HG03196 (cell line): Measurements from ENCODE around the gene TRDMT1.

ENCODE experiments used
- ATAC-seq: cut with Tn5 transposase; IDR thresholded peaks from one replicate; pipeline ENCODE4 v1.9.1; 2021; ENCODE audit not compliant: unreplicated experiment

Gene TRDMT1

GRCh38 chr10:17106991-17107390 is 94.5 kb downstream of the TRDMT1 start:
- ATAC-seq = no peak

- ATAC-seq = no peak
Observed at GRCh38 chr10:17101910-17102266, 99.6 kb downstream of the TRDMT1 start.

- no peak for ATAC-seq
Observed at GRCh38 chr10:17101257-17101909, 100.1 kb downstream of the TRDMT1 start.

GRCh38 chr10:17100586-17100985 is 100.9 kb downstream of the TRDMT1 start:
- no peak for ATAC-seq

- ATAC-seq = no peak
Observed at GRCh38 chr10:17098012-17098411, 103.5 kb downstream of the TRDMT1 start.
